Embryonic facial prominence (tissue), 1 donor: ENCODE measurements around the gene GRID2.
"Not testable (repeated sequence)": the region's sequence is repeated elsewhere in the genome, so short reads cannot be mapped to it uniquely, and the experiment has no call there.

Experiments
- DNase-seq: peaks from one replicate; pipeline ENCODE4 v3.0.0-alpha.2; 2016; ENCODE audit errors: extremely low spot score

GRID2 gene

GRCh38 chr4:93187892-93188291, 884.1 kb downstream of the GRID2 start:
- DNase-seq = no peak

DNA sequence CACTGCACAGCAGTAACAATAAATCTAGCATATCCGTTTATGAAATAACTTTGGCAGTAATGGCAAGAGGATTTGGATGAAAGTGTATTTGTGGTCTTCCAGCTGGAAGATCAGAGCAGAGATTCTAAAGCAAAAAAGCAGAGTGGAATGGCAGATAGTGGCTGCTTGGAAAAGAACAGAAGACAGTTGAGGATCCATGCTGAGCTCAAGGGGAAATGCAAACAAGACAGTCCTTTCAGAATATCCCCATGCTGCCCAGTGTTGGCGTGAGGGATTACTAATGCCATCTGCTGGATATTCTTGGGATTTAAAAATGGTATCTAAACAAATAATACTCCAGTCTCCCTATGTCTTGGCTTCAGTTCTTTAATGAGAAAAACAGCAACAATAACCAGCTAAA, 895.7 kb downstream of the GRID2 start:
- DNase-seq = no peak

DNA sequence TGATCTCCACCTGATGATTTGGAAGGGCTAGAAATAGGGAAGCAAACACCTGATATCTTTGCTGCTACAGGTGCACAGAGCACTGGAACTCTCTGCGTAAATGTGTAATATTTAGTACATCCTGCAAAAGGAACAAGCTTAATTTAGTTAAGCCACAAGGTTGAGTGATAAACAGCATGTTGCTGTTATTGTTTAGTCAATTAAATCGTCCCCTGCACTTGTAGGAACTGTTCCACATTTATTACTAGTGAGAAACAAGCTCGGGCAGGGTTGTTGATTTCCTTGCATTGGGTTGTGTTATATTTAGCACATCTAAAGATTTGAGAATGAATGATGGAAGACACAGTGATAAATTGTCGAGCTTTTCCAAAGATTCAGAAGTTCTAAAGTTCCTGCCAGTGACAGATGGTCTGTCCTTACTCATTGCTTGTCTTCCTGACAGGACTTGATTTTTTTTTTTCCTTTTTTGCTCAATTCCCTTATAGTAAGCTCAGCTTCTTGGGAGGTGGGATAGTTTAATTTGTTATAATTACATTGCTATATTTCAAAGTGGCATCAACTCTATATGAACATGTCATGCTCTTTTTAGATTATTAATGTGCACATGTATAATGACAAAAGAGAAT, 897.8 kb downstream of the GRID2 start:
- DNase-seq = no peak

GRCh38 chr4:93203708-93204107, 899.9 kb downstream of the GRID2 start:
- DNase-seq = no peak

DNA sequence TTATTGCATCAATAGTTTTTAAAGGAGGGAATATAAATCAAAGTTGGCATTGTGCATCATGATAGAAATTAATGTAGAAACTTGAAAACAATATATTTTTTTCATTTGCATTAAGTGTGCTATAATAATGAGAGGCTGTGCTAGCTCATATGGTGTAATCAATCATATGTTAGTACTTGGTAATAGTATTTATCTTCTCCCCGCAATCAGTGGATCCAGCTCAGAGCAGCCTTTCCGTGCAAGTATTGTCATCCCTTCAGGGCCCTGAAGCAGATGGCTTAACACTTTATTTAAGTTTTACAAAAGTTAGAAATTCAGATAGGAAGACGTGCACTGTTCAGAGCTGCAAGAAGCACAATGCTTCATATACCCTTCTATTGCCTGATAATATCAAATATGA, 908.5 kb downstream of the GRID2 start:
- no peak for DNase-seq

GRCh38 chr4:93216646-93217045, 912.9 kb downstream of the GRID2 start:
- DNase-seq = no peak

GRCh38 chr4:93217431-93217830, 913.7 kb downstream of the GRID2 start:
- no peak for DNase-seq

- DNase-seq = no peak
Observed at GRCh38 chr4:93221771-93222170, 918.0 kb downstream of the GRID2 start.

DNA sequence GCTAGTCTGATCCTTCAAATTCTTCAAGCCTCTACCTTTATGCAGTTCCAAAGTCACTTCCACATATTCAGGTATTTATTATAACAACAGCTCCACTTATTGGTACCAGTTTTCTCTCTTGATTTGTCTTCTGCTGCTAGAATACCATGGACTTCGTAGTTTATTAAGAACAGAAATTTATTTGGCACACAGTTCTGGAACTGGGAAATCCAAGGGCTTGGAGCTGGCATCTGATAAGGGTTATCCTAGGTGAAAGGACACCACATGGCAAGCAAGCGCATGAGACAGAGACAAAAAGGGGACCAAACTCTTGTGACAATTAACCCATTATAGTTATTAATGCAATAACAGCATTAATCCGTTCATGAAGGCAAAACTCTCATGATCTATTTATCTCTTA, 924.3 kb downstream of the GRID2 start:
- no peak for DNase-seq

- no peak for DNase-seq
Observed at GRCh38 chr4:93232883-93233282, 929.1 kb downstream of the GRID2 start.

GRCh38 chr4:93237521-93237920, 933.8 kb downstream of the GRID2 start:
- DNase-seq = no peak

DNA sequence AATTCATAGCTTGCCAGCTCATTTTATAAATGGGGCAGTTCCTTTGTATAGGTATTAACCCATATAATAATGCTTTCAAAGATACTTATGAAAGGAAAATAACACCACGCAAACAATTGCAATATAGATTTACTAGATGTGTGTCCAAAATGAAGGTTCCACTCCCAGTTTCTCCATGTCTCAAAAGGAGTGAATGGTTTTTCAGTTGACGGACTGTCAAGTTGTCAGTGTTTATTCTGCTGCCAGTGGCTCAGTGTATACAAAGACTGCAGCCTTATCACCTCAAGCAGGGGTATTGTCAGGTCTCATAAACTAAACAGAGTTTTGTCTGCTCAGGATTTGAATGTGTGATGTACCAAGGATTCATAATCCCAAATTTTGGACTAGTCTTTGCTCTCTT, 939.5 kb downstream of the GRID2 start:
- DNase-seq = no peak

- no peak for DNase-seq
Observed at GRCh38 chr4:93261207-93261606, 957.4 kb downstream of the GRID2 start.

GRCh38 chr4:93263166-93263565, 959.4 kb downstream of the GRID2 start:
- DNase-seq = no peak

- no peak for DNase-seq
Observed at GRCh38 chr4:93267747-93268146, 964.0 kb downstream of the GRID2 start.

DNA sequence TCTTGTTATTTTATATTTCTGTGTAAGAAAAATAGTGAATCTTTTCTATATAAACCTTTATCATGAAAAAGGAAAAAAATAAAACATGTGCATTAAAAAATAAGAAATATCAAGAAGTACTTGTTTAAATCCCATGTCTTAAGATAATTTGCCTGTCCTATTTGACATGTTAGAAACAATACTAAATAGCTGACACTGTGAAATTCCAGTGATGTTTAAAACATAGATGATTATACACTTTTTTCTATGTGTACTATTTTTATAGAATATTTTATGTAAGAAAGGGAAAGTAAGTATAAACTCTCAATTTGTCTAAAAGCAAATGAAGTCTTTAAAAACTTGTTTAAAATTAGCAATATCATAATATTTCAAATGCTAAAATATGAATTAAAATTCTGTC, 981.6 kb downstream of the GRID2 start:
- DNase-seq = no peak

DNA sequence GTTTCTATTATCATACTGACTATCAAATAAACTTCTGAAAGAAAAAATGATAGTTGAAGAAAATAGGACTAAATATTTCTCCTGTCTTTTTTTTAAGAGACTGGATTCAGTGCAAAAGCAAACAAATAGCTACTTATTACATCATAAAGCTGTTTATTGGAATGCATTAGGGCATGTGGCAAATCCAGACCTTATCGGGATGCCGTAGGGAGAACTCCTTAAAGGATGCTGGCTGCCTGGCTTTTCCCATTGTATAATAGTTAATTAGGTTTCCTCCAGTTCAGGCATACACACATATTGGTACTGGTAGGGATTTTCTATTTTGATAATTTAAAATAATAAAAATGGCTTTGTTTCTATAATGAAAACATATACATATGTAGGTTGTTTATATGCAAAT, 985.5 kb downstream of the GRID2 start:
- DNase-seq = no peak

GRCh38 chr4:93289831-93290230, 986.1 kb downstream of the GRID2 start:
- DNase-seq = no peak

DNA sequence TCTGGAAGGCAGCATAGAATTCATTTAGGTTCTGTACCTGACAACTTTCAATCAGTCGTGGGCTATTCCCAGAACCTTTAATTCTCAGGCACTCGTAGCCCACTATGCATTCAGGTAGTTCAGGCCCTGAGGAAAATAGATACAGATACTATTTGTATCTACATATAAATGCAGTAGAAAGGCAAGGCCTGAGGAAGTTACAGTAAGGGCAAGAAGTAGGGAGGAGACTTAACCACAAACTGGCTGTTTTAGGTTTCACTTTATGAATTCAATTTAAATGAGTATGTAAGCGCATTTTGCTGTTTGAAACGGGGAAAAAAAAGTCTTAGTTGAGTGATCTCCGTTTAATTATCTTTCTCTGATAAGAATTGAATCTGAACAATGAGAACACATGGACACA, 995.4 kb downstream of the GRID2 start:
- DNase-seq = no peak

- DNase-seq = not testable (repeated sequence)
Observed at GRCh38 chr4:93300780-93301555, 997.2 kb downstream of the GRID2 start.

- no peak for DNase-seq
Observed at GRCh38 chr4:93302310-93302709, 998.5 kb downstream of the GRID2 start.

DNA sequence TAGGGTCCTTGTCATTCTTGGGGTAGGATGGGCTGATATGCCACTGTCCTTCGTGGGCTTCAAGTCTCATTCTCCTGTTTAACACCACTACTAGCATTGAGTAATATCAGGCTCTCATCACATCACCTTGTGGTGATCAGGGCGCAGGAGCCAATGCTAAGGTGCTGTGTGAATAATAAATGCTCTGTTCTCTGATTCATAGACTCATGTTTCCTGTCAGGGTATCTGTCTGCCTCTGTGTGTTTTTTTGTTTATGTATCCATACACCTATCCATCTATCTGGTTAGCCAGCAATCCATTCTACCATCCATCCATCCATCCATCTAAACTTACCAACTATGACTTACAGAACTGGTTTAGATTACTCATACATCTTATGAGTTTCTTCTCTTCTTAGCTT, 999.7 kb downstream of the GRID2 start:
- DNase-seq = no peak

DNA sequence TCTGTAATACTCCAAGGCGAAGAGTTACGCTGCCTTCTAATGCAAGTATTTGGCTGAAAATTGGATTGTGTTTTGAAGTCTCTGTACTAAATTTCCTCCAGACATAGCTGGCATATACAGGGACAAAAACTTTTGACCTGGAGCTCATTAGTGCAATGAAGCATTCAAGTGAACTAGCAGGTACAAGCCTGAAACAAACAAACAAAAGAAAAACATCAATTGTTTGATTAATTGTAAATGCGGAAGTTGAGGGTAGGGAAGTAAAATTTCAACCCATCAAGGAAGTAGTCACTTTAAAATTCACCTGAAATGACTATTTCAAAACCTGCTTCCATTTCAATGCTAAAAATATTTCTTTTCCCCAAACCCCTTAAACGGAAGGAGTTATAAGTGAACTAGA, 1008.5 kb downstream of the GRID2 start:
- no peak for DNase-seq

DNA sequence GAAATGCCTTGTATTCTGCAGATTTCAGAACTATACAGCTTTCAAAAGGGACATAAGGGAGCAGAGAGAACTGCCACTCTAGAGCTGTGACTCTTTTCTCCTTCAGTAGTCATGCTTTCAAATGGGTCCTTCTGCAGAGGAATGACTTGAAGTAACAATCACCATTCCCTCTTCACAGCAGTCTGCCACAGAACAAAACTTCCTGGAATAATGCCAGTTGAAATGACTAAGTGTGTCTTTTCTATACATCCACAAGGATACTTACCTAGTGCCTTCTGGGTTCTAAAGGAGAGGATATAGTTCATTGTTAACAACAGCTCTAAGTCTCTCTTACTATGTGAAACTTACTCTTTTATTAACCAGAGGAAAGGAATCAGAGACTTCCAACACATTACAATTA, 1009.4 kb downstream of the GRID2 start:
- no peak for DNase-seq
